GM19438 (cell line): ENCODE measurements around the gene TAF3.

ENCODE experiments used
- ATAC-seq: cut with Tn5 transposase; IDR thresholded peaks from one replicate; pipeline ENCODE4 v1.9.1; 2021; ENCODE audit warnings: low read depth; ENCODE audit not compliant: unreplicated experiment

The TAF3 gene

DNA sequence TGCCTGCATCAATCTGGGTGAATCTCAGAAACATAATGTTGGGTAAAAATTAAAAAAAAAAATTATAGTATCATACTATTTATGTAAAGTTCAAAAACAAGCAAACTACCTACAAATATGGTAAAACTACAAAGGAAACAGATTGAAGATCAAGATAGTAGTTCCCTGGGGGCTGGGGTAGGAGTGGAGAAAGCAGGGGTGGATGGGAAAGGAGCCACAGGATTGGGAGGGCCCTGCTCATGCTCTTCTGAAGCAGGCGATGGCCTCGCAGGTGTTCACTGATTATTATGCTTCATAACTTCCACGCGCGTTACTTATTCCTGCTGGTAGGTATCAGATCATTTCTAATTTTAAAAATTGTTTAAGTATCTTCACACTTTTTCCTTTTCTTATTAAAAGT lies 140.1 kb downstream of the TAF3 start:
- ATAC-seq: no peak

DNA sequence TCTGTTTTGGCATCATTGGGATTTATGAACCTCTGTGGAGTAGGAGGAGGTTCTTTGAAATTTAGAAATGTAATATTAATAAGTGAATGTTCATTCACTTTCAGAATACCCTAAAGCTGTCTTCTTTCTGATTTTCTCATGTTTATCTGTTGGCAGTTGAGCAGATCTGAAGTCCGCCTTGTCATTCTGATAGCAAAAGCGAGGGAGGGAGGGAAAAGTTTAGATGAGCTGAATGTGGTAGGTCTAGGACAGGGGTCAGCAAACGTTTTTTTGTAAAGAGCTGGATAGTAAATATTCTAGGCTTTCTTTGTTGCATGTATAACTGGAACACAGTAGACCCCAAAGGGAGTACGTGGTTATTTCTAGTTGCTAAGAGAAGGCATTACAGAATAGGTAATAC lies 141.8 kb downstream of the TAF3 start:
- no peak for ATAC-seq

GRCh38 chr10:7962592-7962991 lies 144.3 kb downstream of the TAF3 start:
- ATAC-seq: no peak

GRCh38 chr10:7965457-7965856 lies 147.2 kb downstream of the TAF3 start:
- ATAC-seq: no peak

DNA sequence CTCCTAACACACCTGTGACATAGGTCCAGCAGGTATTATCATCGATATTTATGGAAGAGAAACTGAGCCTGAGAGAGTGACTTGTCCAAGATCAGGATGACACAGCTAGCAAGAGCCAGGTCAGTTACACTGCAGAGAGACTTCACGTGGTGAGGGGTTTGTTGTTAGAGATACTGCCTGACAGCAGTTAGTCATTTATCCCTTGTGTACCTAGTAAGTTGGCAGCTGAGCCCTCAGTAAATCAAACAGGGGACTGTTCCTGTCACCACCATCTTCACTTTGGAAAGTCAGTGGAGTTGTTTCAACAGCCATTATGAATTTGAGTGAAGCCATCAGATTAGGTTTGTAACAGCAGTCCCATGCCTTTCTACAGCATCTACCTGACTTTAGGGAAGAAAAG lies 148.7 kb downstream of the TAF3 start:
- no peak for ATAC-seq

- ATAC-seq: no peak
Observed at GRCh38 chr10:7968510-7969112, 150.3 kb downstream of the TAF3 start.

- ATAC-seq: no peak
Observed at GRCh38 chr10:7969623-7970022, 151.3 kb downstream of the TAF3 start.

- ATAC-seq: no peak
Observed at GRCh38 chr10:7971949-7972348, 153.6 kb downstream of the TAF3 start.

DNA sequence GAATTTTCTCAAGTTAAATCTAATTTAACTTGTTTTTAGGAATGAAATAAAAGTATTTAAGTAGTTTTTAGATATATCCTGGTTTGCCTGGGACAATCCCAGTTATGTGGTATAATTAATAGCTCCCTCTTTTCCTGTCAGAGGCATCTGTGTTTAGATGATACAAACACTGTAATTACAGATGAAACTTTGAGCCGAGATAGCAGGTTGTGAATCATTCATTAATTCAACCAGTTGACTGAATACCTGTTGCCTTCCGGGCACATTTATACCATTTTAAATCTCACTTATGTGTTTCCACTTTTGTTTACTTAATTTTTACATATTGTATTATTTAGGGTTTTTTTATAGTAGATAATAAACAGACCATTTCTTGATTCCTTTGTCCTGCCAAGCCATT lies 154.1 kb downstream of the TAF3 start:
- no peak for ATAC-seq

- ATAC-seq: no peak
Observed at GRCh38 chr10:7980196-7980595, 161.9 kb downstream of the TAF3 start.

GRCh38 chr10:7982727-7983126 lies 164.4 kb downstream of the TAF3 start:
- no peak for ATAC-seq

DNA sequence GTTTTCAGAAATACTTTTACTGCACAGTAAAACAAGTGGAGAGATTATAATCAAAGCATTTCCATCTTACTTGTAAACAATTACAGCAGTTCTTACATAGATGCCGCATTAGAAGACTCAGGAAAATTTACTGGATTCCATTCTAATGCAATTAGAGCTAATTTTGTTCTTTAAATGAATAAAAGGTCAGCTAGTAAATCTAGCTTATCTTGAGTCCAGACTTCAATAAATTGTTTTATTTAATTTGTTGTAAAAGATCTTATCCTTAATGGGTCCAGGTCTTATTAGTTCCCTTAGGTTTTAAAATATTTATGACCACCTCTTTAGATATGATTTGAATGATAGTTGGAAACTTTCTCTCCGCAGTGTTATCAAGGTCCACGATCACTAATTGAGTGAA lies 166.0 kb downstream of the TAF3 start:
- ATAC-seq: no peak

DNA sequence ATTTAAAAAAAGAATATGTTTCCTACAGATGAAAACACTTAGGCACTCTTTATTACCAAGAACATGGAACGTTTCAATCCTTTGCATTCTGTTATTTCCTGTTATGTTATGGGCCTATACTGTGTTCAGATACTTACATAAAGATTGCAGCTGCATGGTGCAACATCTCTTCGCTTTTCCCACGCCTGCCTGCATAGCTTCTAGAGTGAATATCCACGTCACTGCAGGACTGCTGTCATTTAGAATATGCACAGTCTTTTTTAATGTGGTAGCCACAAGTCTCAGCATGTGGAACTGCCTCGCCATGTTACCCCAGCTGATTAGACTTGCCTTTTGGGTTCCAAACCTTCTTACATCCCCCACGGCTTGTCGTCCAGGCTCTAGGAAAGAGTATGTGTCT lies 166.6 kb downstream of the TAF3 start:
- ATAC-seq: no peak

- ATAC-seq: no peak
Observed at GRCh38 chr10:7986851-7987250, 168.5 kb downstream of the TAF3 start.

- no peak for ATAC-seq
Observed at GRCh38 chr10:7988989-7989388, 170.7 kb downstream of the TAF3 start.

DNA sequence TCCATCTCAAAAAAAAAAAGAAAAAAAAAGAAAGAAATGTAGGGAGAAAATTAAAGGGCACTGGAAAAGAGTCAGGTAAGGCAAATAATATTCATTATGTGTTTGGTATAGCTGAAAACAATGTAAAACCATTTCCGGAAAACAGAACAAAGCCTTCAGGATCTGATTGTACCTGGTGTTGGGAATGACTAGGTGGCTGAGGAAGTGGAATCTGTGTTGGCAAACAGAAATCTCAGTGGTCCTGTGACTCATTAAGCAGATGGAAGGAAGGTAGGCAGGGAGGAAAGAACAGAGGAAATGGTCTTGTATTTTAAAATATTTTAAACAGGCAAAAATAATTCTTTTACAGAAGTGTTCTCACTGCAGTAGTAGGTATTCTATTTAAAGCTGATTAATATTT lies 180.5 kb downstream of the TAF3 start:
- no peak for ATAC-seq

DNA sequence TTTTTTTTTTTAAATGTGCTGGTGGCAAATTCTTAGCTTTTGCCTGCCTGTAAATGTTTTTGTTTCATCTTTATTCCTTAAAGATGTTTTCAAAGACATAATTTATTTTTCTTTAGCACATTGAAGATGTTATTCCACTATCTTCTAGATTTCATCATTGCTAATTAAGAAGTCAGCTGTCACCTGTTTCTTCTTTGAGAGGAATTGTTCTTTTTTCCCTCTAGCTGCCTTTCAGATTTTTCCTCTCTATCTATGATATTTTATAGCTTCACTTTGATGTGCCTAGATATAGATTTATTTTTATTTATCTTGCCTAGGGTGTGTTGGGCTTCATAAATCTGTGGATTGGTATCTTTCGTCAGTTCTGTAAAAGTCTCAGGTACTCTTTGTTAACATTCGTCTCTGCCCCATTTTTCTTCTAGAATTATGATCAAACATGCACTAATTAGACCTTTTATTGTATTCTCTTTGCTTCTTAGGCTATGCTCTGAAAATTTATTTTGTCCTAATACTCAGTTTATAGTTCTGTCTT lies 186.2 kb downstream of the TAF3 start:
- no peak for ATAC-seq

DNA sequence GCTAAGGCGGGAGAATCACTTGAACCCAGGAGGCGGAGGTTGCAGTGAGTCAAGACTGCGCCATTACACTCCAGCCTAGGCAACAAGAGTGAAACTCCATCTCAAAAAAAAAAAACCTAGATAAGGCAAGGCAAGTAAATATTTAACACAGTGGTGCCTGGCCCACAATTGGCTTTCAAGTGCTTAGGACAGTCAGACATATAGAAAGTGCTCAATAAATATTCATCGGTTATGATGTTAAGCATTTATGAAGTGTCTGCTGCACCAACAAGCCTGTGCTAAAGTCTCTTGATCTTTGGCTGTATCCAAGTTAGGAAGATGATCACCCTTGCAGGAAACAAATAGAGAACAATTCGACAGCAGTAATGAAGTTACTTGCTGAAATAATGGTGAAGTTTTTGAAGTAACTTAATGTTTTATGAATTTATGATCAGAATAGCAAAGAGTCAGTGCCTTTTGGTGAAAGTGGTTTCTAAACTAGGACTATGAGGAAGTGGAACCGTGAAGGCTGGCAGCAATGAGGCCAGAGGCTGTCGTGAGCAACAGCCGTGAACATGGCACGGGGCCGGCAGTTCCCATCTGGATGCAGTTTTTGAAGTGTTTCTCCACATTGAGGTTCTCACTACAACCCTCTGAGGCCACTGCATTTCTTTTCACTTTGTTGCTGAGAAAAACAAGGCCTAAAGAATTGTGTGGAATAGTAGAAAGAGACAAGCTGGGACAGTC lies 188.1 kb downstream of the TAF3 start:
- no peak for ATAC-seq

DNA sequence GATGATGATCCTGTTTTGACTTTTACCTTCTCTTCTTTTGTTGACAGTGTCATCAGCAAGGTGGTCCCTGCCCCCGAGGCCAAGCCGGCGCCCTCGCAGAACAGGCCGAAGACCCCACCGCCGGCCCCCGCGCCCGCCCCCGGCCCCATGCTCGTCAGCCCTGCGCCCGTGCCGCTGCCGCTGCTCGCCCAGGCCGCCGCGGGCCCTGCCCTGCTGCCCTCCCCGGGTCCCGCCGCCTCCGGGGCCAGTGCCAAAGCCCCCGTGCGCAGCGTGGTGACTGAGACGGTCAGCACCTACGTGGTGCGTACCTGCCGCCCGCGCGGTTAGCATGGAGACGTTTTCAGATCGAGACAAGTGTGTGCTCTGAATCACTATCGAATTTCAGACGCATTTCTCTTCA lies 190.7 kb downstream of the TAF3 start:
- no peak for ATAC-seq

DNA sequence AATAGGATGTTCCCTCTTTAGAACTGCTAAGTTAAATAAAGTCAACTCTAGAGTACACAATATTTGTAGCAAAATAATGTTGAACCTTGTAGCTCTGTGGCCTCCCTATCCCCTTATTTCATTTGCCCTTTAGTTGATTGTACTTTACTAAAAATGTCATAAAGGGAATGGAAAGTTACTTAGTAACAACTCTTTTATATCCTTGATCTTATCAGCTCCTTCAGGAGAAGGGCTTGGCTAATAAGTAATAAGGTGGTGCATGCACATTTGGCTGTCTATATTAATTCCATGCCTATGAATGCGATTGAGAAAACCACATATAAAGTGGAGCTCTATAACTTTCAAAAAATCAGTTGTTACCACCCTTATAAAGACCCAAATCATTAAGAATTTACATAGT lies 194.7 kb downstream of the TAF3 start:
- ATAC-seq: no peak

DNA sequence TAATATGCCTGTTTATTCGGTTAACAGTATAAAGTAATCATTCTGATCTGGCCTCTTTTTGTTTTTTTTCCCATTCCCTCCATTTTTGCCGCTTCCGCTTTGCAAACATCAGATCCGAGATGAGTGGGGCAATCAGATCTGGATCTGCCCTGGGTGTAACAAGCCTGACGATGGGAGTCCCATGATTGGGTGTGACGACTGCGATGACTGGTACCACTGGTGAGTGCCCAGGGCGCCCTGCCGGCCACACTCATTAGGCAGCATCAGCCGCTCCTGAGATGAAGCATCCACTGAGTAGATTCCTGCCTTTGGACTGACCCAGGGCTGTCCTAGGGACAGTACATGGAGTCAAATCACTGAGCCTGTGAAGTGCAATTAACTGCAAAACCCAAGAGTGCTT lies 195.3 kb downstream of the TAF3 start:
- ATAC-seq: no peak

DNA sequence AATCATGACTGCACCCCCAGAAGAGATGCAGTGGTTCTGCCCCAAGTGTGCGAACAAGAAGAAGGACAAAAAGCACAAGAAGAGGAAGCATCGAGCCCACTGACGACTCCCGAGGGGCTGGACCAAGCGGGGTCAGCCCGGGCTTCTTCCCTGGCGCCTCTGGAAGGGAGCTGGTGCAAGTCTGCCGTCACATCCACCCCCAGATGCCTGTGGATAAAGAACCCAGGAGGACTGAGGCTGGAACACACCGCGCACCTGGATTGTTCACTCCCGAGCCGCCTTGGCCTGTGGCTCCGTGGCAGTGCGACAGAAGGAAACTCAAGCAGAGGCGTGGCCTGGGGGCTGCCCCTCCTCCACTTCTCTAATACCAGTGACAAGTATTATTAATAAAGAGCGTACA lies 196.3 kb downstream of the TAF3 start:
- no peak for ATAC-seq
